HEK293 (cell line): ENCODE data around the gene GRIN2A.

Source experiments
- ZNF274 ChIP-seq, 2 experiments: fragments of 200-500 bp in 1 of 2; fragments of 450-650 bp in 1 of 2; sonication (Bioruptor generic) in 1 of 2; formaldehyde crosslinking in 1 of 2; IDR thresholded peaks; 2 replicates each; pipeline versions ENCODE4 v1.5.1 to v1.6.1; 2014 to 2016; ENCODE audit warnings: borderline replicate concordance in 1 of 2, inconsistent platforms in 1 of 2, low read length in 1 of 2, missing biosample characterization in 1 of 2, missing genetic modification characterization in 1 of 2
- ZNF311 ChIP-seq: fragments of 450-650 bp; formaldehyde crosslinking; IDR thresholded peaks from 2 replicates; pipeline ENCODE4 v1.5.1; 2017; ENCODE audit warnings: missing biosample characterization, missing genetic modification characterization, borderline replicate concordance
- TF ChIP-seq, protein P1 (sequence below): fragments of 450-650 bp; formaldehyde crosslinking; IDR thresholded peaks from 2 replicates; pipeline ENCODE4 v1.5.1; 2016; ENCODE audit warnings: missing biosample characterization, missing genetic modification characterization, low read depth
- TF ChIP-seq, protein P2 (sequence below): fragments of 450-650 bp; formaldehyde crosslinking; IDR thresholded peaks from 2 replicates; pipeline ENCODE4 v1.5.1; 2016; ENCODE audit warnings: missing biosample characterization, missing genetic modification characterization
- TF ChIP-seq, protein P3 (sequence below): fragments of 450-650 bp; formaldehyde crosslinking; optimal IDR thresholded peaks from 2 replicates; pipeline ENCODE3; 2016; ENCODE audit warnings: missing biosample characterization, mild to moderate bottlenecking, missing genetic modification characterization

DNA sequence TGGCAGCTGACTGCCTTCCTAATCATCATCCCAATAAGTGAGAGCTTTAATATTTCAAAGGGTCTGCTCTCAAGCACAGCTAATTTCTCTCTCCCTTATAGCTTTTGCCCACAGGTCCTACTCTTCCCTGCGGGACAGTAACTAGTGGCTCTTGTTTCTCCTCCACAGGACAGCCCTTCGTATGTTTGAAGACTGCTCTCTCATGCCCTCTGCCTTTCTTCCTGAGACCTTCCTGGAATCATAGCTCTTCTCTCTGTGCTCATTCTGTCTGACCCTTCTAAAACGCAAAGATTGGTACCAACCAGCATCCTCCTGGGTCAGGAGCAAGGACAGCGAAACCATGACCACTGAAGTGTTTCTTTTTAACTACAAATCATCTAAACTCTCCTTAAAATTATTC is 168.9 kb downstream of the GRIN2A start:
- TF ChIP-seq ZNF311 (tag by site-specific recombination): no peak
- TF ChIP-seq, protein P1, sequence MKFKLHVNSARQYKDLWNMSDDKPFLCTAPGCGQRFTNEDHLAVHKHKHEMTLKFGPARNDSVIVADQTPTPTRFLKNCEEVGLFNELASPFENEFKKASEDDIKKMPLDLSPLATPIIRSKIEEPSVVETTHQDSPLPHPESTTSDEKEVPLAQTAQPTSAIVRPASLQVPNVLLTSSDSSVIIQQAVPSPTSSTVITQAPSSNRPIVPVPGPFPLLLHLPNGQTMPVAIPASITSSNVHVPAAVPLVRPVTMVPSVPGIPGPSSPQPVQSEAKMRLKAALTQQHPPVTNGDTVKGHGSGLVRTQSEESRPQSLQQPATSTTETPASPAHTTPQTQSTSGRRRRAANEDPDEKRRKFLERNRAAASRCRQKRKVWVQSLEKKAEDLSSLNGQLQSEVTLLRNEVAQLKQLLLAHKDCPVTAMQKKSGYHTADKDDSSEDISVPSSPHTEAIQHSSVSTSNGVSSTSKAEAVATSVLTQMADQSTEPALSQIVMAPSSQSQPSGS (tag by site-specific recombination): no peak
- TF ChIP-seq, protein P2, sequence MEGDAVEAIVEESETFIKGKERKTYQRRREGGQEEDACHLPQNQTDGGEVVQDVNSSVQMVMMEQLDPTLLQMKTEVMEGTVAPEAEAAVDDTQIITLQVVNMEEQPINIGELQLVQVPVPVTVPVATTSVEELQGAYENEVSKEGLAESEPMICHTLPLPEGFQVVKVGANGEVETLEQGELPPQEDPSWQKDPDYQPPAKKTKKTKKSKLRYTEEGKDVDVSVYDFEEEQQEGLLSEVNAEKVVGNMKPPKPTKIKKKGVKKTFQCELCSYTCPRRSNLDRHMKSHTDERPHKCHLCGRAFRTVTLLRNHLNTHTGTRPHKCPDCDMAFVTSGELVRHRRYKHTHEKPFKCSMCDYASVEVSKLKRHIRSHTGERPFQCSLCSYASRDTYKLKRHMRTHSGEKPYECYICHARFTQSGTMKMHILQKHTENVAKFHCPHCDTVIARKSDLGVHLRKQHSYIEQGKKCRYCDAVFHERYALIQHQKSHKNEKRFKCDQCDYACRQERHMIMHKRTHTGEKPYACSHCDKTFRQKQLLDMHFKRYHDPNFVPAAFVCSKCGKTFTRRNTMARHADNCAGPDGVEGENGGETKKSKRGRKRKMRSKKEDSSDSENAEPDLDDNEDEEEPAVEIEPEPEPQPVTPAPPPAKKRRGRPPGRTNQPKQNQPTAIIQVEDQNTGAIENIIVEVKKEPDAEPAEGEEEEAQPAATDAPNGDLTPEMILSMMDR (tag by site-specific recombination): no peak
- TF ChIP-seq, protein P3, sequence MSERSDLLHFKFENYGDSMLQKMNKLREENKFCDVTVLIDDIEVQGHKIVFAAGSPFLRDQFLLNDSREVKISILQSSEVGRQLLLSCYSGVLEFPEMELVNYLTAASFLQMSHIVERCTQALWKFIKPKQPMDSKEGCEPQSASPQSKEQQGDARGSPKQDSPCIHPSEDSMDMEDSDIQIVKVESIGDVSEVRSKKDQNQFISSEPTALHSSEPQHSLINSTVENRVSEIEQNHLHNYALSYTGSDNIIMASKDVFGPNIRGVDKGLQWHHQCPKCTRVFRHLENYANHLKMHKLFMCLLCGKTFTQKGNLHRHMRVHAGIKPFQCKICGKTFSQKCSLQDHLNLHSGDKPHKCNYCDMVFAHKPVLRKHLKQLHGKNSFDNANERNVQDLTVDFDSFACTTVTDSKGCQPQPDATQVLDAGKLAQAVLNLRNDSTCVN (tag by site-specific recombination): no peak
- TF ChIP-seq ZNF274 (IDR thresholded peaks at IDR 0.05; ENCODE audit: low read length): no peak
- no peak for TF ChIP-seq ZNF274 (tag by site-specific recombination; IDR thresholded peaks at IDR 0.05; ENCODE audit: borderline replicate concordance)
